ENCODE data around the gene EPG5.

- TF ChIP-seq TCF12 (IDR thresholded peaks at IDR 0.05; ENCODE audit: low read depth) (no peak), REST (IDR thresholded peaks at IDR 0.05; ENCODE audit: low read depth) (no peak), TAF1 (IDR thresholded peaks at IDR 0.05; ENCODE audit: low read depth) (no peak), EP300 (IDR thresholded peaks at IDR 0.05; ENCODE audit: borderline replicate concordance) (no peak), CEBPB (IDR thresholded peaks at IDR 0.05) (no peak), YY1 (IDR thresholded peaks at IDR 0.05; ENCODE audit: low read depth) (no peak), EGR1 (IDR thresholded peaks at IDR 0.05) (no peak), ZBTB7A (IDR thresholded peaks at IDR 0.05; ENCODE audit: low read depth) (no peak), RAD21 (IDR thresholded peaks at IDR 0.05; ENCODE audit: low read depth) (no peak), CREB1 (IDR thresholded peaks at IDR 0.05; ENCODE audit: low read depth) (no peak)
- TF ChIP-seq, protein P1, sequence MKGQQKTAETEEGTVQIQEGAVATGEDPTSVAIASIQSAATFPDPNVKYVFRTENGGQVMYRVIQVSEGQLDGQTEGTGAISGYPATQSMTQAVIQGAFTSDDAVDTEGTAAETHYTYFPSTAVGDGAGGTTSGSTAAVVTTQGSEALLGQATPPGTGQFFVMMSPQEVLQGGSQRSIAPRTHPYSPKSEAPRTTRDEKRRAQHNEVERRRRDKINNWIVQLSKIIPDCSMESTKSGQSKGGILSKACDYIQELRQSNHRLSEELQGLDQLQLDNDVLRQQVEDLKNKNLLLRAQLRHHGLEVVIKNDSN (IDR thresholded peaks at IDR 0.05): no peak
- TF ChIP-seq, protein P2, sequence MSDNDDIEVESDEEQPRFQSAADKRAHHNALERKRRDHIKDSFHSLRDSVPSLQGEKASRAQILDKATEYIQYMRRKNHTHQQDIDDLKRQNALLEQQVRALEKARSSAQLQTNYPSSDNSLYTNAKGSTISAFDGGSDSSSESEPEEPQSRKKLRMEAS (IDR thresholded peaks at IDR 0.05): no peak
Observed at GRCh38 chr18:45830917-45831316, 136.2 kb downstream of the EPG5 start.
